ENCODE measurements around the gene NEMP2. TPM values are rescaled to one million over a fixed set of nuclear protein-coding genes. Genes with fewer than 3 reads are reported as not detected.

The NEMP2 gene
- total RNA-seq, 4 donors from 2014 or later, result 2.6 to 10.5 (median 5.3) TPM

DNA sequence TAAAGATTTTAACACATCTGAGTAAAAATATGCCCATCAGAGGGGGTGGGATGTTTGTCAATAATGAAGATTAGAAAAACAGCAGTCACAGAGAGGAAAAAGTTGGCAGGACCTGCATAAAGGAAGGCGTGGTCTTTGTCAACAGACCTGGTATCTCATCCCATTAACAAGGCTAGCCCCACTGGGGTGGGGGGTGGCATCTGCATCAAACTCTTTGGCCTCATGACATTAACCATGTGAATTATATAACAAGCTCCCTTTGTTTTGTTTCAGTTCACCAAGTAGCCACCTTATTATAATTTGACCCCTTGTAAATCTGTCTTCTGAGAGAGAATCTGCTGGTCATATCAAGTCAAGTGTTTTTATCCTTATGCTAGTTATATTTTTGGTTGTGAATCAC lies 28.8 kb downstream of the NEMP2 start:
- TF ChIP-seq, protein P1, sequence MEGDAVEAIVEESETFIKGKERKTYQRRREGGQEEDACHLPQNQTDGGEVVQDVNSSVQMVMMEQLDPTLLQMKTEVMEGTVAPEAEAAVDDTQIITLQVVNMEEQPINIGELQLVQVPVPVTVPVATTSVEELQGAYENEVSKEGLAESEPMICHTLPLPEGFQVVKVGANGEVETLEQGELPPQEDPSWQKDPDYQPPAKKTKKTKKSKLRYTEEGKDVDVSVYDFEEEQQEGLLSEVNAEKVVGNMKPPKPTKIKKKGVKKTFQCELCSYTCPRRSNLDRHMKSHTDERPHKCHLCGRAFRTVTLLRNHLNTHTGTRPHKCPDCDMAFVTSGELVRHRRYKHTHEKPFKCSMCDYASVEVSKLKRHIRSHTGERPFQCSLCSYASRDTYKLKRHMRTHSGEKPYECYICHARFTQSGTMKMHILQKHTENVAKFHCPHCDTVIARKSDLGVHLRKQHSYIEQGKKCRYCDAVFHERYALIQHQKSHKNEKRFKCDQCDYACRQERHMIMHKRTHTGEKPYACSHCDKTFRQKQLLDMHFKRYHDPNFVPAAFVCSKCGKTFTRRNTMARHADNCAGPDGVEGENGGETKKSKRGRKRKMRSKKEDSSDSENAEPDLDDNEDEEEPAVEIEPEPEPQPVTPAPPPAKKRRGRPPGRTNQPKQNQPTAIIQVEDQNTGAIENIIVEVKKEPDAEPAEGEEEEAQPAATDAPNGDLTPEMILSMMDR (IDR thresholded peaks at IDR 0.05), result no peak
- no peak for DNase-seq (ENCODE audit: low spot score)
- ATAC-seq (ENCODE audit: low FRiP score), result no peak

DNA sequence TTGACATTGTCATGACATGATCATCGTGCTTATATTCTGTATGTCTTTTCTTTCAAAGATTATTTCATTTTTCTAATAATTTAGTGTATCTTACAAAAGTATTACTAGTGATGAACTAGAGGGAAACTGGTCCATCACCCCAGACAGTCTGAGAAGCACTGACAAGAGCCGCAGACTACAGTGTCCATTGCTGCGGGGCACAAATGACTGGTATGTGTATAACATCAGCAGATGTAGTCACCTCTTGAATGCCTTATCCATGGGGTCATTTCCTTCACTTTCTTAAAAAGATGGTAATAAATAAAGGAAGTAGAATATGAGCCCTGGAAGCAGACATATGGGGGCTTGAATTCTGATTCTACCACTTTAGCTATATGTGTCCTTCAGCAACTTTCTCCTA lies 29.6 kb downstream of the NEMP2 start:
- no peak for ATAC-seq (ENCODE audit: low FRiP score)

DNA sequence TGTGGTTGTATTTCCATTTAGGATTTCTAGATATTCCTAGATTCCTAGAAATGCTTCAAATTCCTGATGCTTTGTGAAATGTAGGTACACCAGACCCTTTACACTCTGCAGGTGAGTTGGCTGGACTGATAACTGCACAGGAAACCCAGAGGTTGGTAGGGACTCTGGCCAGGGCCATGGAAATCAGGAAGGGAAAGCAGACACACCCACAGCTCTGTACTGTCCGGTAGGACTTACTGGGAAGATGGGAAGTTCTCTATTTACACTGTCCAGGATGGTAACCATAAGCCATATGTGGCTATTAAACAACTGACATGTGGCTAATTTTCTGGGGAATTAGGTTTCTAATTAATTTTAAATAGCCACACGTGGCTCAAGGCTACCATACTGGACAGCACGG lies 31.4 kb downstream of the NEMP2 start:
- DNase-seq (ENCODE audit: low spot score) (no peak), ATAC-seq (ENCODE audit: low FRiP score) (no peak)
- TF ChIP-seq, protein P1 (IDR thresholded peaks at IDR 0.05), result no peak

More for the DNA sequence above, 29.6 kb downstream of the NEMP2 start:
- TF ChIP-seq, protein P1 (IDR thresholded peaks at IDR 0.05), result no peak
- DNase-seq (ENCODE audit: low spot score), result no peak

DNA sequence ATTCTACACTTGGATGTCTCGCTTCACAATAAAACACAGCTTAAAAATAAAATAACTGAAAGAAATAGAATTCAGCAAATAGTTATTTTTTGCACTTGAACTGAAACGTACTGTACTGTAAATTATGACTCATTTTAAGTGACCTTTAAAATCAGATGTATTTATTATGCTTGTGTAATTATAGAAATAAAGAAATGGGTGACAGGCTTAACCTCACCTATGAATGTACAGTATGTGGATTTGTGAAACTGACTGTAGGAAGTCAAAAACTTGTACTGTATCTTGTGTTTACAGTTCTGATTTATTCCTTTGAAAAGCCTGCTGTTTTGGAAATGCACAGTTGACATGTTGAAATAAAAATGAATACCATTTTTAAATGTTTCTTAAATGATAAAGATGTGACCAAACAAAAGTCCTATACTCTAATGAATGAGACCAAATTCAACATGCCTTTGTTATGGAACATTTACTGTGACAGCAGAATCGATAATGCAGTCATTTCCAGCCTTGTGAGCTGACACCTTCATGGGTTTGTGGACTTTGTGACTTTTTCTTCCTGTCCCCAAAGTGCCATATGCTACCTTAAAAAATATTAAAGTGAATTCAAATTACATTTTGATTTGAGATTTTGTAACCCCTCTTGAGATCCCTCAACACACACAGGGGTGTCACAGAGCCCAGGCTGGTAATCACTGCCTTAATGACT lies 32.7 kb downstream of the NEMP2 start:
- ATAC-seq (ENCODE audit: low FRiP score) (no peak), DNase-seq (ENCODE audit: low spot score) (no peak)
- TF ChIP-seq, protein P1 (IDR thresholded peaks at IDR 0.05), result no peak

DNA sequence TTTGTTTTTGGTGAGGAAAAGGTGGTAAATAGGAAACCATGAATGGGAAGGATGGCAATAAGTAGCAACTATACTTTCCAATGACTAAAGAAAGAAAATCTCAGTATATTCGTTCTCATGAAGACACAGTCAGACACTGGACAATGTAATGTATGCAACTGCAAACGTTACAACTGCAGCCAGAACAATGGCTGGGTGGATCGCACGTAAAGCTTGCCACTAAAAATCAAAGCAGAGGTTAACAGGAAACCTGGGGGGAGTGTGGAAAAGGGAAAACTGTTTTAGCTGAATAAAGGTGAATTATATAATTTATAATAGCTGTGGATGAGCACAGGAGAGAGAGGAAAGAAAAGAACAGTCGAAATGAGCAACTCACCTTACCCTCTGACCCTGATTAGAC lies 33.3 kb downstream of the NEMP2 start:
- ATAC-seq (ENCODE audit: low FRiP score) (no peak), DNase-seq (ENCODE audit: low spot score) (no peak)
- TF ChIP-seq, protein P1 (IDR thresholded peaks at IDR 0.05), result no peak

DNA sequence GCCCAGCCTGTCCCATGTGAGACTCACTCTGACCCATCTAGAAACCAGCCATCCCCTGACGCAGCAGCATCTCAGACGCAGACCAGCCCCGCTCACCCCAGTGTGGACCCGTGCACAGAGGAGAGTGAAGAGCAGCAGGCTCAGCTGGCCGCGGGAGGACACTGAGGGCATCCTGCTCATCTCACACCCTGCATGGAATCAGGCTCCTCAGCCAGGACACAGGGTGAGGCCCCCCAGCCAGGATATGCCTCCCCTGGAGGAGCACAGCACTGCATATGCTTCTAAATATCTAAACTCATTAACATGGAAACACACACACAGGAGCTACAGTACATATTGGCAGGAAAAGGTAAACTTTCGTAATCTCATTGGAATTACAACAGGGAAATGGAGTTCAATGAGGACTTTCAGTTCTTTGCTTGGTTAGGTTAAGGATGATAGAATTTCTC lies 34.4 kb downstream of the NEMP2 start:
- TF ChIP-seq, protein P1 (IDR thresholded peaks at IDR 0.05), result no peak
- no peak for ATAC-seq (ENCODE audit: low FRiP score)
- no peak for DNase-seq (ENCODE audit: low spot score)

DNA sequence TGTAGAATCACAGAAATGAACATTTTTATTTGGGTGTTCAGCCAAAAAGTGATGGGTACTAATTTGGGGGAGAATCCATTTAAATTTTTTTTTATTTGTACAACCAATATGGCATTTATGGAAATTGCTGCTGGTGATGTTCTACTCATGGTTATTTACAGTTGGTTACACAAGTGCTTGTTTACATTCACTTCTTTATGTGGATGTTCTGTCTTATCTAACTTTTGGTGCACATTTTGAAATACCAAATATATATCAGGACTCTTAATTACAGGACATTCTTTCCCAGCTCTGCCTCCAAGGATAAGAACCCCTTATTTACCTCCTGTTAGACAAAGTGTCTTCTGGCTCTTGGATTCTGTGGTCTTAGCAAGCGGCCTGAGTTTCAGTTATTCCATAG lies 35.2 kb downstream of the NEMP2 start:
- TF ChIP-seq, protein P1 (IDR thresholded peaks at IDR 0.05), result no peak
- ATAC-seq (ENCODE audit: low FRiP score) (no peak), DNase-seq (ENCODE audit: low spot score) (no peak)
